Activated T-helper 1 cell treated with anti-CD3 and anti-CD28 coated beads, Interleukin-12 subunit alpha, Interleukin-12 subunit beta, Interleukin-2, Interleukin-4 antibody, amounts not matched to agents 30 ng/mL and 10 ng/mL and 1 ng/mL, durations not matched to agents 14 hours and 24 hours and 36 hours (primary cell): Measurements from ENCODE around the gene MOK. TPM values are rescaled to one million over a fixed set of nuclear protein-coding genes. Genes with fewer than 3 reads are reported as not detected.

Source experiments
- DNase-seq: peaks from one replicate; pipeline ENCODE4 v3.0.0; 2021; ENCODE audit warnings: low spot score
- H3K27ac Mint-ChIP-seq: one replicate; pipeline ENCODE4 v1.8.0; 2021; ENCODE audit warnings: mild to moderate bottlenecking, mixed read lengths
- H3K27me3 Mint-ChIP-seq: one replicate; pipeline ENCODE4 v1.8.0; 2022; ENCODE audit warnings: mild to moderate bottlenecking, moderate library complexity, mixed read lengths; ENCODE audit not compliant: insufficient read depth
- H3K36me3 Mint-ChIP-seq: one replicate; pipeline ENCODE4 v1.8.0; 2021; ENCODE audit warnings: low read depth, mixed read lengths
- H3K4me1 Mint-ChIP-seq: one replicate; pipeline ENCODE4 v1.8.0; 2021; ENCODE audit warnings: low read depth, mixed read lengths
- H3K4me3 Mint-ChIP-seq: one replicate; pipeline ENCODE4 v1.8.0; 2021; ENCODE audit warnings: mild to moderate bottlenecking, moderate library complexity, mixed read lengths
- H3K9me3 Mint-ChIP-seq: one replicate; pipeline ENCODE4 v1.8.0; 2021; ENCODE audit warnings: mixed read lengths
- intact Hi-C: fragments of 100-400 bp; cut with micrococcal nuclease; formaldehyde crosslinking; loops from one replicate; pipeline ENCODE4 v1.15.1; 2024
- total RNA-seq: library from RNA; stranded (reverse); gene quantifications from 2 replicates; pipeline ENCODE4 v1.2.3, GENCODE V29; 2022

MOK gene
- total RNA-seq, 1 donor from 2014 or later, result 7.0 TPM

- Mint-ChIP-seq H3K9me3 (no peaks in the 10 kb centered on the region), H3K27ac (no peak overlapping the region), H3K4me1 (no peaks in the 10 kb centered on the region), H3K36me3 (no peaks in the 10 kb centered on the region), H3K4me3 (no peak overlapping the region), H3K27me3 (no peaks in the 10 kb centered on the region)
- DNase-seq, result no peak
- intact Hi-C loops, result no loop called here
Measured at GRCh38 chr14:102295270-102295669, 9.7 kb downstream of the MOK start.

- Mint-ChIP-seq H3K27me3 (no peaks in the 10 kb centered on the region), H3K4me3 (no peak overlapping the region), H3K4me1 (no peaks in the 10 kb centered on the region), H3K36me3 (no peaks in the 10 kb centered on the region), H3K27ac (no peak overlapping the region), H3K9me3 (no peaks in the 10 kb centered on the region)
- intact Hi-C loops, result no loop called here
- DNase-seq, result no peak
Measured at GRCh38 chr14:102293781-102294180, 11.2 kb downstream of the MOK start.

- no peaks in the 10 kb centered on the region for H3K4me1 Mint-ChIP-seq
- H3K9me3 Mint-ChIP-seq, result no peaks in the 10 kb centered on the region
- H3K27ac Mint-ChIP-seq, result no peak overlapping the region
- no peaks in the 10 kb centered on the region for H3K36me3 Mint-ChIP-seq
- H3K27me3 Mint-ChIP-seq, result no peaks in the 10 kb centered on the region
- no peak for DNase-seq
- no peak overlapping the region for H3K4me3 Mint-ChIP-seq
- intact Hi-C loops, result no loop called here
Measured at GRCh38 chr14:102292441-102292840, 12.5 kb downstream of the MOK start.

- Mint-ChIP-seq H3K9me3 (no peaks in the 10 kb centered on the region), H3K4me3 (no peak overlapping the region), H3K27me3 (no peaks in the 10 kb centered on the region), H3K27ac (no peak overlapping the region), H3K36me3 (no peaks in the 10 kb centered on the region), H3K4me1 (no peaks in the 10 kb centered on the region)
- DNase-seq, result no peak
- intact Hi-C loops, result no loop called here
Measured at GRCh38 chr14:102288139-102288538, 16.8 kb downstream of the MOK start.

- intact Hi-C loops, result no loop called here
- no peak overlapping the region for H3K4me3 Mint-ChIP-seq
- no peak for DNase-seq
- H3K36me3 Mint-ChIP-seq, result no peaks in the 10 kb centered on the region
- H3K4me1 Mint-ChIP-seq, result no peaks in the 10 kb centered on the region
- H3K27ac Mint-ChIP-seq, result no peak overlapping the region
- H3K27me3 Mint-ChIP-seq, result no peaks in the 10 kb centered on the region
- H3K9me3 Mint-ChIP-seq, result no peaks in the 10 kb centered on the region
Measured at GRCh38 chr14:102285106-102285505, 19.9 kb downstream of the MOK start.

GRCh38 chr14:102283631-102284129 lies 21.3 kb downstream of the MOK start:
- intact Hi-C loops, result no loop called here
- no peaks in the 10 kb centered on the region for H3K27me3 Mint-ChIP-seq
- no peaks in the 10 kb centered on the region for H3K9me3 Mint-ChIP-seq
- no peak overlapping the region for H3K4me3 Mint-ChIP-seq
- no peaks in the 10 kb centered on the region for H3K36me3 Mint-ChIP-seq
- no peak overlapping the region for H3K27ac Mint-ChIP-seq
- H3K4me1 Mint-ChIP-seq, result no peaks in the 10 kb centered on the region
- no peak for DNase-seq

GRCh38 chr14:102282751-102283465 lies 22.1 kb downstream of the MOK start:
- Mint-ChIP-seq H3K4me3 (no peak overlapping the region), H3K36me3 (no peaks in the 10 kb centered on the region), H3K27me3 (no peaks in the 10 kb centered on the region), H3K9me3 (no peaks in the 10 kb centered on the region), H3K27ac (no peak overlapping the region), H3K4me1 (no peaks in the 10 kb centered on the region)
- DNase-seq, result no peak
- intact Hi-C loops, result no loop called here

- intact Hi-C loops, result no loop called here
- no peaks in the 10 kb centered on the region for H3K4me1 Mint-ChIP-seq
- H3K27ac Mint-ChIP-seq, result no peak overlapping the region
- H3K4me3 Mint-ChIP-seq, result no peak overlapping the region
- no peaks in the 10 kb centered on the region for H3K9me3 Mint-ChIP-seq
- DNase-seq, result no peak
- no peaks in the 10 kb centered on the region for H3K36me3 Mint-ChIP-seq
- H3K27me3 Mint-ChIP-seq, result no peaks in the 10 kb centered on the region
Measured at GRCh38 chr14:102280376-102280962, 24.5 kb downstream of the MOK start.

GRCh38 chr14:102279688-102280348 lies 25.1 kb downstream of the MOK start:
- no peaks in the 10 kb centered on the region for H3K36me3 Mint-ChIP-seq
- H3K4me3 Mint-ChIP-seq, result no peak overlapping the region
- H3K9me3 Mint-ChIP-seq, result no peaks in the 10 kb centered on the region
- no peaks in the 10 kb centered on the region for H3K4me1 Mint-ChIP-seq
- DNase-seq, result no peak
- H3K27me3 Mint-ChIP-seq, result no peaks in the 10 kb centered on the region
- H3K27ac Mint-ChIP-seq, result no peak overlapping the region
- intact Hi-C loops, result no loop called here

- intact Hi-C loops, result no loop called here
- H3K9me3 Mint-ChIP-seq, result no peaks in the 10 kb centered on the region
Measured at GRCh38 chr14:102279282-102279681, 25.7 kb downstream of the MOK start.

GRCh38 chr14:102278631-102278935 lies 26.4 kb downstream of the MOK start:
- Mint-ChIP-seq H3K27me3 (no peaks in the 10 kb centered on the region), H3K36me3 (no peaks in the 10 kb centered on the region), H3K4me1 (no peaks in the 10 kb centered on the region), H3K9me3 (no peaks in the 10 kb centered on the region), H3K4me3 (no peak overlapping the region), H3K27ac (no peak overlapping the region)
- intact Hi-C loops, result no loop called here
- no peak for DNase-seq

More at GRCh38 chr14:102279282-102279681, 25.7 kb downstream of the MOK start:
- Mint-ChIP-seq H3K27me3 (no peaks in the 10 kb centered on the region), H3K36me3 (no peaks in the 10 kb centered on the region), H3K27ac (no peak overlapping the region), H3K4me3 (no peak overlapping the region), H3K4me1 (no peaks in the 10 kb centered on the region)
- no peak for DNase-seq

GRCh38 chr14:102277874-102278630 lies 26.9 kb downstream of the MOK start:
- Mint-ChIP-seq H3K9me3 (no peaks in the 10 kb centered on the region), H3K27ac (no peak overlapping the region), H3K4me3 (no peak overlapping the region), H3K4me1 (no peaks in the 10 kb centered on the region), H3K36me3 (no peaks in the 10 kb centered on the region), H3K27me3 (no peaks in the 10 kb centered on the region)
- DNase-seq, result no peak
- intact Hi-C loops, result no loop called here

- Mint-ChIP-seq H3K27ac (no peak overlapping the region), H3K4me1 (no peaks in the 10 kb centered on the region), H3K4me3 (no peak overlapping the region), H3K27me3 (no peaks in the 10 kb centered on the region), H3K36me3 (no peaks in the 10 kb centered on the region), H3K9me3 (no peaks in the 10 kb centered on the region)
- no peak for DNase-seq
- intact Hi-C loops, result no loop called here
Measured at GRCh38 chr14:102275866-102276265, 29.1 kb downstream of the MOK start.
